Activated CD8-positive, alpha-beta memory T cell treated with anti-CD3 and anti-CD28 coated beads for 4 hours (primary cell): ENCODE results near the gene MAN1C1.
"Not testable (repeated sequence)": the region's sequence is repeated elsewhere in the genome, so short reads cannot be mapped to it uniquely, and the experiment has no call there.

Source experiments
- DNase-seq, 2 donors: peaks; one replicate each; pipeline ENCODE4 v3.0.0-alpha.2; 2020; ENCODE audit warnings: low read depth in 2 of 2

MAN1C1 gene

DNA sequence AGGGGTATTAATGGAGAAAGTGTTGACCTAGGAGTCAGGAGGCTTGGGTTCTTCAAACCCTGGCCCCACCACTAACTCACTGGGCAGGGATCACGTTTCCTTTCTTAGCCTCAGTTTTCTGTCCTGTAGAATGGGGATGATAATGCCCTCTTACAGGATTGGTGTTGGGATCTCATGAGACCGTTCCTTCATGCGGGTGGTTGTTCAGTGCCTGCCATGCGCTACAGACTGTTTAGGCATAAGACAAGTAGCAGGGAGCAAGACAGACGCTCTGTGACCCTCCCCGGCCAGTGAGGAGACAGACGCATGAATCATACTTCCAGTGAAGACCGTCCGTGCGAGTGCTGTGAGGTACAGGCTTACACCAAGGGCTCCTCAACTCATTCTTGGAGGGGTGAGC, 81.7 kb downstream of the MAN1C1 start:
- DNase-seq, result no peak

- DNase-seq, result not testable (repeated sequence)
Observed at GRCh38 chr1:25699059-25699458, 82.5 kb downstream of the MAN1C1 start.

GRCh38 chr1:25699500-25700143, 83.0 kb downstream of the MAN1C1 start:
- DNase-seq, result no peak

DNA sequence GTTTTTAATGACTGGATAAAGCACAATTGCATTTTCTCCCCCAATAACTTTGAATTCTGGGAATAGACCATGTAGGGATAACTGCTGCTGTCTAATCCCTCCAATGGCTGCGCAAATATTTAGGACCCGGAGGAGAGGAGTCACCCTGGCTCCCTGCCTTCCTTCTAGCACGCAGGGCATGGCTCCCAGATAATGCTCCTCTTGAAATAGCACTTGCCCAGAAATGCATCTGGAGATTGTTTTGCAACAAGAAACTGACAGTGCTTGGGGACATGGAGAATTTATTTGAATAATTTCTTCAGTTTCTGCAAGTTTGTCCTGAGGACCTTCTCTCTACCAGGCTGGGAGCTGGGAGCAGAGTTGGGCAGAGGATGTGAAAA, 83.5 kb downstream of the MAN1C1 start:
- no peak for DNase-seq

DNA sequence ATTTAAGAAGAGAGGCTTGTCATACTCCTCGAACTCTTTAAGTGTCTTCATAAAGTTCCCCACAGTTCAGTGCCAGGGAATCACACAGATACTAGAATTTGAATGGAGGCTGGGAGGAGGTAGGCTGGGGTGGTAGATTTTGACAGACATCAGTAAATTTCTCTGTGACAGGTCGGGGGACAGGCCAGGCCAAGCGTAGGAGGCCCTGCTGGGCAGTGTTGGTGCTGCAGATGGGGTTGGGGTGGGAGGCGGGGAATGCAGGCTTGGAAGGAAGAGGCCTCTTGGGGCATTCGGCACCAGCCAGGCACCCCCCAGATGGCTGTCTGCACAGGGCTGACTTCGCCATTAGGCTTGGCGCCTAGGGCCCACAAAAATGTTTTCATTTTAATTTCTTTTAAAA, 84.0 kb downstream of the MAN1C1 start:
- DNase-seq, result no peak

DNA sequence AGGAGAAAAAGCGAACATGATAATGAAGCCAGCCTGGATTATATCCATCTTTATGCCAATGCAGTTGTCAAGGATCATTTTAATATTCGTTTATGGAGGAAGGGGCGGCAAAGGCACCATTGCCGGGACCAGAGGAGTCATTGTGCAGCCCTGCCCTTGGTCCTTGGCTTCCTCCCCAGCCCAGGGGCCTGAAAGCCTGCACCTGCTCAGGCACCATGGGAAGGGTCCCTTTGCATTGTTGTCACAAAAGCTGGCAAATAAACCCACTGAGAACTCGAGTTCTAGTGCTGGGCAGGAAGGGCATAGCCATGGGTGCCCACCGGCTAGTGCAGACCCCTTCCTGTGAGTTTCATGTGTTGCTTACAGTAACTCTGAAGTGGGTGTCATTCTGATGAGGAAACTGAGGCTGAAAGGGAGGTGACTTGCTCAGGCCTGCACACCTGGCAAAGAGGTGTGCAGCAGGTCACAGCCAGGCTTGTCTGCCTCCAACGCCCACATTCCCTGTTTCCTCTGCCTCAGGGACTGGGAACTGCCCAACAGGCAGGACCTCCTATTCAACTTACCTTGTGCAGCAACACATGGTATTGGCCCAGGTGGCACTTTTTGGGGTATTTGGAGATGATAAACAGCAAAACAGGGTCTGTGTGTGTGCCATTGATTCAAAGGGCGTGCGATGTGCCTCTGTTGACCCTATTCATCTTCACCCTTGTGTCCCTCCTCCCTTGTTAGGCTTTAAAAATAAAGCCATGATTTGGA, 84.6 kb downstream of the MAN1C1 start:
- DNase-seq, result no peak

- DNase-seq, result no peak
Observed at GRCh38 chr1:25702101-25702775, 85.6 kb downstream of the MAN1C1 start.

GRCh38 chr1:25703041-25703440, 86.5 kb downstream of the MAN1C1 start:
- DNase-seq, result no peak

DNA sequence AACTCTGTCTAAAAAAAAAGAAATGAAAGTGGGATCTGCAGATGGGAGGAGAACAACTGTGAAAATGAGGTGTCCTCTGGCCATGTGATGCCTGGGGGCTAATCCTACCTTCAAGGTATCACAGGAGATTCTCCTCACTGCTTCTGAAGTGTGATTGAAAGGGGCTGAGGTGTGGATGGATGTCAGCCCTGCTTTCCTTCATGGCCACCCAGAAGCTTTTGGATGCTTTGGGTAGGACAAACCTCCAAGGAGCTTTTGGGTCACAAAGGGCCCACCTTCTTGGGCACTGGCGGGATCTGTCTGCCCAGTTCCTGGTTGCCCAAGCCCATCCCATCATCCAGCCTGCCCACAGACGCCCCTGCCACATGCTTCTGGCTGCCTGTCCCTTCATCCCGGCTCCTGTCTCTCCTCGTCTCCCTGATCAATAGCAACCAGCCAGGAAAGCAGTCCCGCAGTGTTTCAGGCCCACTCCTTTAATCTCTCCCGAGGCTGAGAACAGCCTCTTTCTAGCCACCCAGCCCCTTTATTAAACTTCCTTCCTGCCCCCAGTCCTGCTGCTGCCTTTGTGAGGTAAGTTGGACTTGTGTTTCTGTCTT, 87.2 kb downstream of the MAN1C1 start:
- DNase-seq, result no peak

- no peak for DNase-seq
Observed at GRCh38 chr1:25704267-25704691, 87.7 kb downstream of the MAN1C1 start.

DNA sequence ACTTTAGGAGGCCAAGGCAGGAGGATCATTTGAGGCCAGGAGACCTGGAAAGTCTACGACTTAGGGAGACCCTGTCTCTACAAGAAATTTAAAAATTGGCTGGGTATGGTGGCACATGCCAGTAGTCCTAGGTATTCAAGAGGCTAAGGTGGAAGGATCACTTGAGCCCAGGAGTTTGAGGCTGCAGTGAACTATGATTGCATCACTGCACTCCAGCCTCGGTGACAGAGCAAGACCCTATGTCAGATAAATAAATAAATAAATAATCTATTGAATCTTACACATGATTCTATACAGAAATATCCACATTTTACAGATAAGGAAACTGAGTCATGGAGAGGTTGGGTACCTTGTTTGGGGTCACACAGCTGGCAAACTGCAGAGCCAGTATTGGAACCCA, 89.1 kb downstream of the MAN1C1 start:
- DNase-seq, result no peak

DNA sequence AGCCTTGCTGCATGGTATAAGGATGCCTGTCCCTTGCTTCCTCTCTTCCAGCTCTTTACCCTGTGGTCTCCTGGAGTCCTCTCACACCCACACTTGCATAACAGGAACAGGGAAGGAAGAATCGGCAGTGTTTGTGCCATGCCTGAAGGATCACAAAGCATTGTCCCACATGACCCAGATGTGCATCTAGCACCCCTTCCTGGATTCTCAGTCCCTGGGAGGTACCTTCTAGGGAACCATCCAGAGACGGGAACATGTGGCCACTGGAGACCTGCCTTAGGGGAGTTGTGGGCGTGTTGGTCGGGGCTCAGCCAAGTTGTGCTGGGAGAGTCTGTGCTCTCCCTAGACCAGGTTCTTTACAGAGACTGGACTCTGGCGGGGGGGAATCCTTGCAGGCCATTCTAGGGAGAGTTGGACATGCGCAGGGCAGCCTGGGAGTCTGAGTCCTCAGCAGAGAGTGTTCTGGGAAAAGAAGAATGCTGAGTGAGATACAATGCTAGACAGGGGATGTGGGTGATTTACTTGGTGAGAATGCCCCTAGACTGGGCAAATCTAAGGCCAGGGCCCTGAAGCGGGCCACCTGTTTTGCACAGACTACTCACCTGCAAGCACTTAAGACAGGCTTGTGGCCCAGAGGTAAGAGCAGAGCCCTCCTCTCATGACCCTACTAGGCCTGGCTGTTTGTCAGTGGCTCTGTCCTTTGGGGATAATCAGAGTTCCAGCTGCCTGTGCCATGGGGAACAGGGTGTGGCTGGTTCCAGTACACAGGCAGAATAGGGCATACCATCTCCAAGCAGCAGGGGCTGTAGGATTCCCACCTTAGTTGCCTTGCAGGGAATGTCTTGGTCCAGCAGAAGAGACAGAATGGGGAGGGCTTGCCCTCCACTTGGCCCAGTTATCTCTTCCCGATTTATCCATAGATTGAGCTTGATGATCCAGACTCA, 89.8 kb downstream of the MAN1C1 start:
- DNase-seq, result no peak

DNA sequence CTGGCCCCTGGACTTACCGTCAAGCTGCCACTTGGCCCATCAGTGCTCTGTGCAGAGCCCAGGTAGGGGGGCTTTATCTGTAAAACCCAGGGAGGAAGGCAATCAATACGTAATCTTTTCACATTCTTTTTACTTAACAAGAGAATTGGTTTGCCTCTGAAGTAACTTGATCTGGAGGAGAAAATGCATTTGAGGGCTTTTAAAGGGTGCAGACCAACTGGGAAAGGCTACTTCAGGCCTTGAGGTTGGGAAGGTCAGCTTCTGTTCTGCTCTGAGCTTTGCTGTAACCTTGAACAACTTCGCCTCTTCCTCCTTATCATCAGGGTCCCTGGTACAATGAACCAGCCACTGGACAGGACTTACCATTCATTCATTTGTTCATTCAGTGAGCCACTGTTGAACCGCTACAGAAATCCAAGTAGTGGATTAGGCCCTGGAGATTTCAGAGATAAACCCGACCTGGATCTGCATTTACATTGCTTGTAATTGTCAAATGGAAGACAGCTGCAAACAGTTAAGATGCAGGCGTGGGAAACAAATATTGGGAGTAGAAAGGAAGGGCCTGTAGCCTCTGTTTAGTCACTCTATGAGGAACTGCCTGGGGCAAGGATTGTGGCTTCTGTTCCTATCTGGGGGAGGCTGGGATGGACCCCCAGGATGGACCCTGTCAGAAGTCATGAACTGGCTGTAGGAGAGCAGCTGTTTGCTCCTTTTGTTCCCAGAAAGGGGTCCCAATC, 90.9 kb downstream of the MAN1C1 start:
- DNase-seq, result no peak

DNA sequence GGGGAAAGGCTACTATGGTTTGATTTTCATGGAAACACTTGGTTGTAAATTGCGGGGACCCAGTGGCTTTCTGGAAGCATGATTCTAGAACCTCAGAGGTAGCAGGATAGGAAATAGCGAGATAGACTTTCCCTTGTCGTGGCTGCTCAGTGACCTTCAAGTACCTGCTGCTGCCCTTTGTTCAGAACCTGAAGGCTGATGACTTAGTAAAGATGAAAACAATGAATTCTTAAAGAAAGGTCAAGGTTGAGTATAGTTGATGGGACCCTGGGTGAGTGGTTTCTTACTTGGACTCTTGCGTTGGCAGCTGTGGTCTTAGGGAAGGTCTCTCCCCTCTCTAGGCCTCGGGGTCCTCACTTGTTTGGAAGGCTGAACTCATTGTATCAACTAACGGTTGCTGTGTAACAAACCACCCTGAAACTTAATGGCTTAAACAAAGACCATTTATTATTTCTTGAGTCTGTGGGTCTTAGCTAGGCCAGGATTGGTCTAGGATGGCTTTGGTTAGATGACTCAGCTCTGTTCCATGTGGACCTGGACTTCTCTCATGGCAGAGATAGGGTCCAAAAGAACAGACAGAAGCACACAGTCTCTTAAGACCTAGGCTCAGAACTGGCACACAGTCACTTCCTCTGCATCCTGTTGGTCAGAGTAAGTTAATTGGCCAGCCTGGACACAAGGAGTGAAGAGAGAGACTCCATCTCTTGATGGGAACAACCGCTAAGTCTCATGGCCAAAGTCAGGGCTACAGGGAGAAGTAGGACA, 94.2 kb downstream of the MAN1C1 start:
- no peak for DNase-seq

DNA sequence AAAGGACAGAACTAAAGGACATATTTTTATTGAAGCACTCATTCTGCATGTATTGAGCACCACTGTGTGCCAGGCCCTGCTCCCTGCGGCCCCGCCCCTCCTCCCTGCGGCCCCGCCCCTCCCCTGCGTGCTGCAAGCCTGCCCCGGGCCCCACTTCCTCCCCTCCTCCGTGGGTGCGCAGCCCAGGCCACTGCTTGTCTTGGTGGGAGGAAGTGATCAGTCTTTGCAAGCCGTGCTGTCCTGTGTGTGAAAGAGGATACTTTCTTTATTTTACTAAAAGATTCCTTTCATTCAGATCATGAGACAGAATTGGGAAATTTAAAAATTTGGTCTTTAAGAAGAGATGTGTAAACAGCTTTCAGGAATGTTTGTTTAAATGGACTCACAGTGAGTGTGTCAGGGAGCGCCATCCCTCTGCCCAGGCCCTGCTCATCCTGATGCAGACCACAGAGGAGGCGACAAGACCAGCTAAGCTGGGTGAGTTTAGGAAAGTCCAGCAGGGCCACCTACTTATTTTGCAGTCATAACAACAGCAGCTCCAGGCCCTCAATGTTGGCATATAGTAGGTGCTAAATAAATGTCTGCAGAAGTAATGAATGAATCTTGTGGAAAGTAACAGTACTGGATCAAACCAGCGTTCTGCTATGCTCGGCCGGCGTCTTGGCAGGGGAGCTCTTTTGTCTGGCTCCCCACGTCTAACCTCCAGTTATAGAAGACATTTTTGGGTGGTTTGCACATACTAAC, 95.1 kb downstream of the MAN1C1 start:
- peak in 1 of 2 donors; percentile 5 for DNase-seq

DNA sequence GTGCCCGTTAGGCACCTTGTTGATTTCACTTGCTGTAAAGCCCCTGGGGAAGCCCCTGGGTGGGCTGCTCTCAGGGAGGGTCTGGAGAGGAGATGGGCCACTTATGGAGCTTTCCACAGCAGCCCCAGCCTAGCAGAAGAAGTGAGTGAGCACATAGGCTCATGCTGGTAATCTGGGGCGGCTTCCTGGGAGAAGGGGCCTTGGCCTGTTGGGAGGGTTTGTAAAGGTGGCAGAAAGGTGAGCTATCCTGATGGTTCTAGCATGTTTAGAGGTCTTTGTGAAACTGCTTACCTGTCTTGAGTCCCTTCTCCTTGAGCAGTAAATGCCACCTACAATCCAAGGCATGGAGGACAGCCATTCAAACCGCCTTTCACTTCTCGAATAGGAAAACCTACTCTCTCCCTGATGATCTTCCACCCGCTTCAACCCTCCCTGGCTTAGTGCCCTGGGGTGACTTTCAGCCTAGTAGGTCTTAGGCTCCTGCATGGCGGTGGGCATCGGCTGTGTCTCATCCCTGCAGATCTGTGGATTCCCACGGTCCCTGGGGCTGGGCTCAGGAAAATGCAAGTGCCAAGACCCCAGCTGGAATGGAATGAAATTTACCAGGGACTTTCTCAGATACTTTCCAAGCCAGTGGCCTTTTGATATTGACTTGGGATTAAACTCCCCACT, 95.8 kb downstream of the MAN1C1 start:
- no peak for DNase-seq

DNA sequence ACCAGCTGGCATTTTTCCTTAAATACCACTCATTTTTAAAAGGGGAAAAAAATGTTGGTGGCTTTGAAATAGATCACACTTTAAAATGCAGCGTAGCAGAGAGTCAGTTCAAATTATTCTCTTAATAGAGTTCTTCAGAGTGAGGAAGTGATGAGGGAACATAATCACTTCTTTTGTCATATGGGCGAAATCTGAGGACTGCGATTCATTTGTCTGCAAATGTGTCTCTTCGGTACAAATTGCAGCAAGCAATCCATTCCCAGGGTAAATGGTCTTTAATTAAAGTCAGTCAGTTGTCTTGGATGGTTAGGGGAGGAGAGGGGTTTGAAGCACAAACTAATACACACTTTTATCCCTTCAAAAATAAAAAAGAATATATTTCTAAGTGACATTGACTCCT, 97.4 kb downstream of the MAN1C1 start:
- DNase-seq, result no peak

GRCh38 chr1:25714372-25714931, 97.9 kb downstream of the MAN1C1 start:
- no peak for DNase-seq
